K562 (cell line): ENCODE results near the gene B4GALT5. TPM values are rescaled to one million over a fixed set of nuclear protein-coding genes. Genes with fewer than 3 reads are reported as not detected.

ENCODE experiments used
- ATAC-seq: fragments of 200-7000 bp; cut with Tn5 transposase; 3 replicates; pipeline ENCODE4 v1.9.1; 2020; ENCODE audit warnings: moderate library complexity
- BruUV-seq: library from RNA; stranded (reverse); fragments of 400-500 nt; replicated peaks from 2 replicates; lab custom pipeline; 2021; lab: Mats Ljungman, UMichigan
- CTCF ChIA-PET: fragments of 300-600 bp; formaldehyde crosslinking; extraction: SDS; loops from one replicate; lab custom pipeline; 2021; ENCODE audit warnings: low intra/inter-chr PET ratio; lab: Yijun Ruan, JAX
- POLR2A ChIA-PET: fragments of 300-600, 350-650 bp; sonication (Branson Sonifier 250); formaldehyde crosslinking; extraction: SDS; loops from one replicate; lab custom pipeline; 2021; ENCODE audit warnings: antibody characterized with exemption, inconsistent platforms; lab: Yijun Ruan, JAX
- DNase-seq, 4 experiments: peaks; one replicate each; pipeline versions ENCODE4 v3.0.0 to v3.0.0-alpha.2; 2011 to 2018; ENCODE audit warnings: low spot score in 3 of 4, mixed read lengths in 3 of 4; ENCODE audit errors: extremely low read depth in 1 of 4
- FAIRE-seq: peaks from 2 replicates; lab custom pipeline; 2011; peaks lifted over from hg19 to GRCh38; lab: Jason Lieb, UNC
- H2AFZ ChIP-seq: 2 replicates; pipeline ENCODE4 v1.6.0; 2011; ENCODE audit warnings: low read depth, low read length, control low read depth, inconsistent platforms
- H3K27ac ChIP-seq: fragments of 200-600 bp; 3 replicates; pipeline ENCODE4 v1.8.0; 2011; ENCODE audit warnings: low read depth, mild to moderate bottlenecking, control low read depth, inconsistent platforms, low read length, moderate library complexity, mixed read lengths; ENCODE audit errors: extremely low read depth
- H3K27me3 ChIP-seq, 2 experiments: fragments of 300-600 bp in 1 of 2; 2 replicates in 1 of 2; 3 replicates in 1 of 2; pipeline versions ENCODE4 v1.6.0 to v1.8.0; 2011; ENCODE audit warnings: inconsistent platforms in 2 of 2, low read length in 2 of 2, mild to moderate bottlenecking in 1 of 2, mixed read lengths in 1 of 2, moderate library complexity in 1 of 2; ENCODE audit not compliant: control insufficient read depth in 2 of 2, insufficient read depth in 2 of 2
- H3K36me3 ChIP-seq: fragments of 300-600 bp; 3 replicates; pipeline ENCODE4 v1.8.0; 2011; ENCODE audit warnings: mild to moderate bottlenecking, low read length, inconsistent platforms; ENCODE audit not compliant: control insufficient read depth, insufficient read depth
- H3K4me1 ChIP-seq, 2 experiments: fragments of 200-600 bp in 1 of 2; replicated peaks in 1 of 2; 2 replicates in 1 of 2; 3 replicates in 1 of 2; pipeline versions ENCODE4 v1.5.1 to v1.8.0; 2011; ENCODE audit warnings: inconsistent platforms in 2 of 2, low read length in 2 of 2, mild to moderate bottlenecking in 1 of 2, mixed read lengths in 1 of 2, moderate library complexity in 1 of 2; ENCODE audit not compliant: control insufficient read depth in 2 of 2, insufficient read depth in 2 of 2
- H3K4me2 ChIP-seq: 2 replicates; pipeline ENCODE4 v1.6.1; 2011; ENCODE audit warnings: low read length, control low read depth, inconsistent platforms, mixed read lengths; ENCODE audit not compliant: insufficient read depth
- H3K4me3 ChIP-seq: fragments of 200-600 bp; sonication (generic), shearing (Covaris generic); 2 replicates; pipeline ENCODE4 v1.5.1; 2016; ENCODE audit warnings: control low read depth, inconsistent platforms
- H3K79me2 ChIP-seq: fragments of 200-600 bp; 3 replicates; pipeline ENCODE4 v1.8.0; 2011; ENCODE audit warnings: low read length, inconsistent platforms; ENCODE audit not compliant: control insufficient read depth, insufficient read depth
- H3K9ac ChIP-seq, 2 experiments: 2 replicates each; pipeline versions ENCODE4 v1.6.0 to v1.6.1; 2011; ENCODE audit warnings: low read depth in 2 of 2, low read length in 2 of 2, control low read depth in 1 of 2, inconsistent platforms in 1 of 2, mild to moderate bottlenecking in 1 of 2, mixed read lengths in 1 of 2; ENCODE audit not compliant: insufficient read depth in 1 of 2
- H3K9me1 ChIP-seq: one replicate; pipeline ENCODE4 v1.6.0; 2011; ENCODE audit warnings: inconsistent platforms, mild to moderate bottlenecking, low read length, moderate library complexity; ENCODE audit not compliant: control insufficient read depth, insufficient read depth
- H3K9me3 ChIP-seq: replicated peaks from 2 replicates; pipeline ENCODE4 v1.5.1; 2011; ENCODE audit warnings: low read depth, low read length, inconsistent platforms; ENCODE audit not compliant: control insufficient read depth, insufficient read depth
- H4K20me1 ChIP-seq: replicated peaks from 2 replicates; pipeline ENCODE4 v1.6.1; 2011; ENCODE audit warnings: low read length, inconsistent platforms, mixed read lengths; ENCODE audit not compliant: control insufficient read depth, insufficient read depth
- CBX3 ChIP-seq, 2 experiments: IDR thresholded peaks; 1 replicate in 1 of 2; 2 replicates in 1 of 2; pipeline ENCODE4 v1.6.1; 2012; ENCODE audit warnings: inconsistent platforms in 2 of 2, low read length in 2 of 2, borderline replicate concordance in 1 of 2, control low read depth in 1 of 2
- EGR1 ChIP-seq: fragments of 450-650 bp; conservative IDR thresholded peaks from 2 replicates; pipeline ENCODE4 v1.6.1; 2017; ENCODE audit warnings: mild to moderate bottlenecking
- JUND ChIP-seq, 2 experiments: IDR thresholded peaks; 2 replicates in 1 of 2; 3 replicates in 1 of 2; pipeline ENCODE4 v1.6.1; 2011; ENCODE audit warnings: borderline replicate concordance in 2 of 2, low read depth in 2 of 2, low read length in 2 of 2, improper control_type of control experiment in 1 of 2, missing biosample characterization in 1 of 2, missing genetic modification characterization in 1 of 2, missing genetic modification reagents in 1 of 2
- KDM4B ChIP-seq, 2 experiments: fragments of 450-650 bp in 1 of 2; sonication (generic) in 1 of 2; IDR thresholded peaks; 2 replicates each; pipeline ENCODE4 v1.6.1; 2016 to 2017; ENCODE audit warnings: borderline replicate concordance in 2 of 2, antibody characterized with exemption in 1 of 2, low read depth in 1 of 2, mild to moderate bottlenecking in 1 of 2
- NR1H2 ChIP-seq: sonication (generic); formaldehyde crosslinking; IDR thresholded peaks from 2 replicates; pipeline ENCODE4 v1.4.0; 2020; ENCODE audit warnings: mild to moderate bottlenecking, missing genetic modification reagents
- POLR2A ChIP-seq: fragments of 450-650 bp; conservative IDR thresholded peaks from 2 replicates; pipeline ENCODE4 v1.6.1; 2016
- POLR2AphosphoS2 ChIP-seq: IDR thresholded peaks from 2 replicates; pipeline ENCODE4 v1.6.1; 2012; ENCODE audit warnings: low read length, improper control_type of control experiment
- PYGO2 ChIP-seq: fragments of 450-650 bp; IDR thresholded peaks from 2 replicates; pipeline ENCODE4 v1.6.1; 2016; ENCODE audit warnings: mild to moderate bottlenecking, missing genetic modification characterization, moderate library complexity, missing compliant biosample characterization
- RFX5 ChIP-seq: IDR thresholded peaks from 2 replicates; pipeline ENCODE4 v1.6.1; 2011; ENCODE audit warnings: low read depth, mild to moderate bottlenecking, improper control_type of control experiment, low read length
- ZBED1 ChIP-seq: IDR thresholded peaks from 2 replicates; pipeline ENCODE4 v1.6.1; 2014
- ZNF668 ChIP-seq: fragments of 250-450 bp; sonication (Bioruptor Pico); IDR thresholded peaks from 2 replicates; pipeline ENCODE4 v1.8.0; 2022; ENCODE audit warnings: mild to moderate bottlenecking, inconsistent platforms
- WGBS: fragments of 100-300 bp; shearing (Covaris generic); methylation state at CpG from one replicate; pipeline ENCODE4 v1.1.6; 2016; ENCODE audit warnings: low coverage, mixed read lengths; ENCODE audit not compliant: insufficient coverage; ENCODE audit errors: missing lambda C conversion rate; 5-methylcytosine and 5-hydroxymethylcytosine counted together
- in situ Hi-C: fragments of 300-500 bp; cut with MboI; formaldehyde crosslinking; loops from 4 replicates; pipeline ENCODE4 v1.15.0; 2018; ENCODE audit warnings: inconsistent platforms, mixed read lengths
- intact Hi-C: fragments of 100-400 bp; cut with micrococcal nuclease; formaldehyde crosslinking; loops from 2 replicates; pipeline ENCODE4 v1.14.2; 2022
- polyA plus RNA-seq, 8 experiments: library from polyadenylated mRNA; depleted of rRNA in 4 of 8; stranded (reverse) in 5 of 8; unstranded in 3 of 8; fragments of >200 nt; fragmentation: Nextera tagmentation in 2 of 8; fragmentation: Illumina TruSeq in 1 of 8; extraction: Ambion mirVana in 2 of 8; extraction: Trizol in 1 of 8; gene quantifications; 2 replicates each; pipeline versions ENCODE4 v1.2.1 to v1.2.3, GENCODE V29; 2011 to 2014; ENCODE audit warnings: inconsistent platforms in 1 of 8, missing spikeins in 1 of 8
- total RNA-seq, 7 experiments: library from RNA; depleted of rRNA in 6 of 7; stranded (reverse); fragments of >200 nt in 6 of 7; fragmentation: Illumina TruSeq in 2 of 7; extraction: Trizol in 2 of 7; gene quantifications; 2 replicates each; pipeline versions ENCODE4 v1.2.1 to v1.2.3, GENCODE V29; 2011 to 2021; ENCODE audit warnings: low replicate concordance in 1 of 7
- TF ChIP-seq, protein P1 (sequence below): fragments of 250-450 bp; sonication (Bioruptor Pico); IDR thresholded peaks from 2 replicates; pipeline ENCODE4 v1.4.0; 2020
- TF ChIP-seq, protein P2 (sequence below): fragments of 250-450 bp; sonication (Bioruptor Pico); IDR thresholded peaks from 2 replicates; pipeline ENCODE4 v1.6.1; 2021; ENCODE audit warnings: mild to moderate bottlenecking
- TF ChIP-seq, protein P3 (sequence below), 2 experiments: fragments of 450-650 bp in 1 of 2; sonication (generic) in 1 of 2; formaldehyde crosslinking; conservative IDR thresholded peaks; 2 replicates each; pipeline versions ENCODE4 v1.4.0 to v1.8.1; 2020 to 2022; ENCODE audit warnings: mild to moderate bottlenecking in 1 of 2, missing genetic modification reagents in 1 of 2
- TF ChIP-seq, protein P4 (sequence below): sonication (generic); formaldehyde crosslinking; IDR thresholded peaks from 2 replicates; pipeline ENCODE4 v1.4.0; 2020; ENCODE audit warnings: mild to moderate bottlenecking, missing genetic modification reagents

The B4GALT5 gene
- total and polyA plus RNA-seq, 9 of the 15 experiments (the other 6 are each of a cell fraction or from before 2014, with no cell fraction given) = 8.5 to 32.6 (median 23.4) TPM

DNA sequence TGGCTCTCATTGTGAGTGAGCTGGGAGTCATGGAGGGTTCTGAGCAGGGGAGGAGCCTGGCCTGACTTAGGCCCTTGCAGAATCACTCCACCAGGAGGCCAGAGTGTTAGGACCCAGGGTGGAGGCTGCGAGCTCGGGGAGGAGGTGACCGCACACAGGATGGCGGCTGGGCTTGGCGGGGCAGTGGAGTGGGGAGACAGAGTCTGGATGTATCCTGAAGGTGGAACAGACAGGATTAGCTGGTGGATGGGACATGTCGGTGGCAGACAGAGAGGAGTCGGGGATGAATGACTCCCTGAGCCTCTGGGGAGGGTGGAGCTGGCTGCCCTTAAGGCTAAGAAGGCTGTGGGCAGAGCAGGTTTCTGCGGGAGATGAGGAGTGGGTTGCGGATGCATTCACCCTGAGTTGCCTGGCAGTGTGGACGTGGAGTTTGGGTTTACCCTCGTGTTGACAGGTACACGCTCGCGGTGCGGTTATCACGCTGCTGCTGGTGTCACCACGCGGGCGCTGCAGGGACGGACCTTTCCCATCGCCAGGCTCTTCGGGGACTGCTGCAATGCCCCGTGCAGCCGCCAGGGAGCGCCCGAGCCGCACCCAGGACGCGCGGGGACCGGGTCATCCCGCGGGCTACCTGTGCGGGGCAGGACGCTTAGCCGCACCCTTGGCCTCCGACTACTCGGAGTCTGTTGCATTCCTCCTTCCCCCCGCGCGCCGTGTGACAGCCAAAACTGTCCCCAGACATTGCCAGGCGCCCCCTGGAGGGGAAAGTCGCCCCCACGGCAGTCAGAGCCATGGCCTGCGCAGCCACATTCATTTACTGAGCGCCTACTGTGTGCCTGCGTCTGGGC is 102.8 kb downstream of the B4GALT5 start:
- POLR2A ChIA-PET = interaction anchor here (0.6 to 1.6 kb wide), 5 partner anchors 202 to 278 kb away, joined by 3 to 4 read pairs (median 4); partner anchors contain the start of gene SLC9A8
- Histone ChIP-seq H3K79me2 (no peaks in the 10 kb centered on the region), H4K20me1 (peaks cover 7% of the 10 kb centered on the region), H3K27me3 (peaks cover under 1 to 17% of the 10 kb centered on the region in 2 experiments; a peak in 3 of 5 replicates), H3K36me3 (no peaks in the 10 kb centered on the region), H2AFZ (peak overlapping the region; percentile 100), H3K9me3 (no peaks in the 10 kb centered on the region), H3K4me1 (peaks cover 5 to 20% of the 10 kb centered on the region in 2 experiments; a peak in 4 of 5 replicates), H3K4me3 (peak overlapping the region; percentile 43), H3K27ac (peak overlapping the region; percentile 28; the same call in 1 of the 3 replicates), H3K4me2 (peak overlapping the region; percentile 100), H3K9me1 (no peaks in the 10 kb centered on the region), H3K9ac (peak overlapping the region; percentile 57 to 86)
- DNase-seq = peak; percentile 88 to 94 (median 92)
- CTCF ChIA-PET = interaction anchor here (0.5 to 4.9 kb wide), 20 partner anchors 13 to 960 kb away, joined by 3 to 70 read pairs (median 5); partner anchors contain the start of gene SLC9A8
- intact Hi-C loops (loop anchor here (1.0 to 5.0 kb wide), 7 partner anchors 90 to 566 kb away; partner anchors contain the start of genes B4GALT5 and SLC9A8), in situ Hi-C loops (loop anchor here (5.0 kb wide), 1 partner anchor 236 kb away; no protein-coding TSS in a partner anchor)
- peak; percentile 49 for FAIRE-seq
- 9% methylated on average over 33 of the region's 48 CpGs for WGBS
- no TSS peak for BruUV-seq
- peak; percentile 92 for ATAC-seq
- TF ChIP-seq, protein P1, sequence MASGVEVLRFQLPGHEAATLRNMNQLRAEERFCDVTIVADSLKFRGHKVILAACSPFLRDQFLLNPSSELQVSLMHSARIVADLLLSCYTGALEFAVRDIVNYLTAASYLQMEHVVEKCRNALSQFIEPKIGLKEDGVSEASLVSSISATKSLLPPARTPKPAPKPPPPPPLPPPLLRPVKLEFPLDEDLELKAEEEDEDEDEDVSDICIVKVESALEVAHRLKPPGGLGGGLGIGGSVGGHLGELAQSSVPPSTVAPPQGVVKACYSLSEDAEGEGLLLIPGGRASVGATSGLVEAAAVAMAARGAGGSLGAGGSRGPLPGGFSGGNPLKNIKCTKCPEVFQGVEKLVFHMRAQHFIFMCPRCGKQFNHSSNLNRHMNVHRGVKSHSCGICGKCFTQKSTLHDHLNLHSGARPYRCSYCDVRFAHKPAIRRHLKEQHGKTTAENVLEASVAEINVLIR (CRISPR knock-in tag) = no peak
- TF ChIP-seq, protein P2, sequence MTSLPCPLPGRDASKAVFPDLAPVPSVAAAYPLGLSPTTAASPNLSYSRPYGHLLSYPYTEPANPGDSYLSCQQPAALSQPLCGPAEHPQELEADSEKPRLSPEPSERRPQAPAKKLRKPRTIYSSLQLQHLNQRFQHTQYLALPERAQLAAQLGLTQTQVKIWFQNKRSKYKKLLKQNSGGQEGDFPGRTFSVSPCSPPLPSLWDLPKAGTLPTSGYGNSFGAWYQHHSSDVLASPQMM (CRISPR knock-in tag) = no peak
- TF ChIP-seq, protein P3, sequence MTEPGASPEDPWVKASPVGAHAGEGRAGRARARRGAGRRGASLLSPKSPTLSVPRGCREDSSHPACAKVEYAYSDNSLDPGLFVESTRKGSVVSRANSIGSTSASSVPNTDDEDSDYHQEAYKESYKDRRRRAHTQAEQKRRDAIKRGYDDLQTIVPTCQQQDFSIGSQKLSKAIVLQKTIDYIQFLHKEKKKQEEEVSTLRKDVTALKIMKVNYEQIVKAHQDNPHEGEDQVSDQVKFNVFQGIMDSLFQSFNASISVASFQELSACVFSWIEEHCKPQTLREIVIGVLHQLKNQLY (CRISPR knock-in tag; conservative IDR thresholded peaks at IDR 0.05) = no peak
- TF ChIP-seq CBX3 (IDR thresholded peaks at IDR 0.05; ENCODE audit: borderline replicate concordance in 1 of 2, low read length in 2 of 2) (peak in 1 of 2 experiments; percentile 48; a peak in 2 of 3 replicates), PYGO2 (no peak), JUND (IDR thresholded peaks at IDR 0.05; ENCODE audit: borderline replicate concordance, low read depth, low read length) (peak; percentile 60), JUND (tag; IDR thresholded peaks at IDR 0.05; ENCODE audit: borderline replicate concordance, low read depth, low read length) (peak; percentile 39; the same call in 2 of the 3 replicates), NR1H2 (no peak), ZNF668 (no peak), POLR2AphosphoS2 (no peak), ZBED1 (no peak), KDM4B (IDR thresholded peaks at IDR 0.05; ENCODE audit: borderline replicate concordance in 2 of 2, low read depth in 1 of 2) (peak in 1 of 2 experiments; percentile 62; a peak in 1 of 4 replicates), EGR1 (no peak), RFX5 (no peak), POLR2A (no peak)
- TF ChIP-seq, protein P4, sequence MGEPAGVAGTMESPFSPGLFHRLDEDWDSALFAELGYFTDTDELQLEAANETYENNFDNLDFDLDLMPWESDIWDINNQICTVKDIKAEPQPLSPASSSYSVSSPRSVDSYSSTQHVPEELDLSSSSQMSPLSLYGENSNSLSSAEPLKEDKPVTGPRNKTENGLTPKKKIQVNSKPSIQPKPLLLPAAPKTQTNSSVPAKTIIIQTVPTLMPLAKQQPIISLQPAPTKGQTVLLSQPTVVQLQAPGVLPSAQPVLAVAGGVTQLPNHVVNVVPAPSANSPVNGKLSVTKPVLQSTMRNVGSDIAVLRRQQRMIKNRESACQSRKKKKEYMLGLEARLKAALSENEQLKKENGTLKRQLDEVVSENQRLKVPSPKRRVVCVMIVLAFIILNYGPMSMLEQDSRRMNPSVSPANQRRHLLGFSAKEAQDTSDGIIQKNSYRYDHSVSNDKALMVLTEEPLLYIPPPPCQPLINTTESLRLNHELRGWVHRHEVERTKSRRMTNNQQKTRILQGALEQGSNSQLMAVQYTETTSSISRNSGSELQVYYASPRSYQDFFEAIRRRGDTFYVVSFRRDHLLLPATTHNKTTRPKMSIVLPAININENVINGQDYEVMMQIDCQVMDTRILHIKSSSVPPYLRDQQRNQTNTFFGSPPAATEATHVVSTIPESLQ (CRISPR knock-in tag) = 0 out of 2 replicates have a peak, but pooled peaks have one; percentile 30
